HG02970 (cell line): ENCODE data around the gene TMTC2.
"Not testable (repeated sequence)": the region's sequence is repeated elsewhere in the genome, so short reads cannot be mapped to it uniquely, and the experiment has no call there.

ENCODE experiments used
- ATAC-seq: cut with Tn5 transposase; IDR thresholded peaks from one replicate; pipeline ENCODE4 v1.9.1; 2021; ENCODE audit warnings: mild to moderate bottlenecking, moderate library complexity, moderate number of reproducible peaks; ENCODE audit not compliant: unreplicated experiment, low FRiP score

TMTC2 gene

GRCh38 chr12:82833481-82833880 is 146.8 kb downstream of the TMTC2 start:
- ATAC-seq, result no peak

GRCh38 chr12:82835217-82835616 is 148.5 kb downstream of the TMTC2 start:
- no peak for ATAC-seq

- no peak for ATAC-seq
These were observed 151.4 kb downstream of the TMTC2 start for GRCh38 chr12:82838131-82838551.

- ATAC-seq, result no peak
These were observed 152.1 kb downstream of the TMTC2 start for GRCh38 chr12:82838827-82839226.

GRCh38 chr12:82839796-82840195 is 153.1 kb downstream of the TMTC2 start:
- no peak for ATAC-seq

GRCh38 chr12:82841487-82841904 is 154.8 kb downstream of the TMTC2 start:
- ATAC-seq, result no peak

- no peak for ATAC-seq
These were observed 155.8 kb downstream of the TMTC2 start for GRCh38 chr12:82842480-82842879.

GRCh38 chr12:82845076-82845475 is 158.4 kb downstream of the TMTC2 start:
- ATAC-seq, result not testable (repeated sequence)

- no peak for ATAC-seq
These were observed 162.1 kb downstream of the TMTC2 start for GRCh38 chr12:82848845-82849244.

GRCh38 chr12:82852529-82852928 is 165.8 kb downstream of the TMTC2 start:
- no peak for ATAC-seq

- peak; percentile 75 for ATAC-seq
These were observed 169.2 kb downstream of the TMTC2 start for GRCh38 chr12:82855872-82856271.

GRCh38 chr12:82857276-82857675 is 170.6 kb downstream of the TMTC2 start:
- ATAC-seq, result no peak

GRCh38 chr12:82857911-82858533 is 171.3 kb downstream of the TMTC2 start:
- no peak for ATAC-seq

GRCh38 chr12:82858534-82858917 is 171.8 kb downstream of the TMTC2 start:
- ATAC-seq, result no peak

GRCh38 chr12:82862069-82862841 is 175.5 kb downstream of the TMTC2 start:
- ATAC-seq, result no peak

- ATAC-seq, result no peak
These were observed 176.4 kb downstream of the TMTC2 start for GRCh38 chr12:82862876-82863649.

- ATAC-seq, result no peak
These were observed 179.6 kb downstream of the TMTC2 start for GRCh38 chr12:82866227-82866775.

GRCh38 chr12:82866946-82867345 is 180.2 kb downstream of the TMTC2 start:
- no peak for ATAC-seq

GRCh38 chr12:82867762-82868500 is 181.2 kb downstream of the TMTC2 start:
- no peak for ATAC-seq

- no peak for ATAC-seq
These were observed 184.2 kb downstream of the TMTC2 start for GRCh38 chr12:82870771-82871377.
